SK-N-SH (cell line): Measurements from ENCODE around the gene NHS. TPM values are rescaled to one million over a fixed set of nuclear protein-coding genes. Genes with fewer than 3 reads are reported as not detected.

Experiments used
- CTCF ChIA-PET: fragments of 300-600, 350-600 bp; formaldehyde crosslinking; extraction: SDS; loops from one replicate; lab custom pipeline; 2021; lab: Yijun Ruan, JAX
- POLR2A ChIA-PET: fragments of 350-600 bp; sonication (Branson Sonifier 250); formaldehyde crosslinking; extraction: SDS; loops from one replicate; lab custom pipeline; 2020; ENCODE audit warnings: antibody characterized with exemption, inconsistent platforms; lab: Yijun Ruan, JAX
- DNase-seq: peaks from one replicate; pipeline ENCODE4 v3.0.0; 2012
- H2AFZ ChIP-seq: fragments of 200-600 bp; sonication (generic); 2 replicates; pipeline ENCODE4 v1.8.1; 2016; ENCODE audit warnings: antibody characterized with exemption, mild to moderate bottlenecking, low read depth
- H3F3A ChIP-seq: fragments of 200-600 bp; sonication (generic); replicated peaks from 2 replicates; pipeline ENCODE3; 2016; ENCODE audit warnings: antibody characterized with exemption, mild to moderate bottlenecking; ENCODE audit not compliant: insufficient read depth
- H3K27ac ChIP-seq, 2 experiments: fragments of 200-500 bp in 1 of 2; fragments of 200-600 bp in 1 of 2; sonication (Bioruptor generic) in 1 of 2; sonication (generic), shearing (Covaris generic) in 1 of 2; 2 replicates each; pipeline versions ENCODE4 v1.5.1 to v1.6.1; 2014 to 2016; ENCODE audit warnings: low read depth in 2 of 2, inconsistent platforms in 1 of 2, low read length in 1 of 2, mild to moderate bottlenecking in 1 of 2, mixed read lengths in 1 of 2
- H3K27me3 ChIP-seq: fragments of 200-600 bp; sonication (generic), shearing (Covaris generic); 2 replicates; pipeline ENCODE4 v1.6.1; 2016; ENCODE audit warnings: mixed run types; ENCODE audit not compliant: insufficient read depth
- H3K36me3 ChIP-seq, 2 experiments: fragments of 200-500 bp in 1 of 2; fragments of 200-600 bp in 1 of 2; sonication (Bioruptor generic) in 1 of 2; sonication (generic) in 1 of 2; replicated peaks in 1 of 2; 2 replicates each; pipeline versions ENCODE3 to v1.5.1; 2014 to 2016; ENCODE audit warnings: low read length in 1 of 2, mild to moderate bottlenecking in 1 of 2; ENCODE audit not compliant: insufficient read depth in 2 of 2, control insufficient read depth in 1 of 2
- H3K4me1 ChIP-seq, 2 experiments: fragments of 200-500 bp in 1 of 2; fragments of 200-600 bp in 1 of 2; sonication (Bioruptor generic) in 1 of 2; sonication (generic), shearing (Covaris generic) in 1 of 2; 2 replicates each; pipeline versions ENCODE4 v1.5.1 to v1.6.1; 2014 to 2016; ENCODE audit warnings: low read depth in 1 of 2, low read length in 1 of 2, mixed run types in 1 of 2; ENCODE audit not compliant: insufficient read depth in 2 of 2, control insufficient read depth in 1 of 2
- H3K4me2 ChIP-seq: fragments of 200-600 bp; sonication (generic), shearing (Covaris generic); 2 replicates; pipeline ENCODE4 v1.6.1; 2017; ENCODE audit warnings: mixed run types
- H3K4me3 ChIP-seq, 2 experiments: fragments of 200-500 bp in 1 of 2; fragments of 200-600 bp in 1 of 2; sonication (Bioruptor generic) in 1 of 2; sonication (generic), shearing (Covaris generic) in 1 of 2; 2 replicates each; pipeline versions ENCODE4 v1.5.1 to v1.8.1; 2014 to 2016; ENCODE audit warnings: low read depth in 2 of 2, inconsistent platforms in 1 of 2, low read length in 1 of 2, mild to moderate bottlenecking in 1 of 2, mixed read lengths in 1 of 2, moderate library complexity in 1 of 2
- H3K79me2 ChIP-seq: fragments of 200-600 bp; sonication (generic); 2 replicates; pipeline ENCODE4 v1.8.1; 2017; ENCODE audit warnings: mild to moderate bottlenecking; ENCODE audit not compliant: insufficient read depth
- H3K9ac ChIP-seq: fragments of 200-600 bp; sonication (generic); 2 replicates; pipeline ENCODE4 v1.6.1; 2017; ENCODE audit warnings: mixed run types
- H3K9me2 ChIP-seq: fragments of 200-600 bp; sonication (generic); 2 replicates; pipeline ENCODE4 v1.6.1; 2017; ENCODE audit warnings: mixed run types
- H3K9me3 ChIP-seq: fragments of 200-600 bp; sonication (generic); 2 replicates; pipeline ENCODE4 v1.6.1; 2017; ENCODE audit warnings: mixed run types, mild to moderate bottlenecking, moderate library complexity
- H4K20me1 ChIP-seq: fragments of 200-600 bp; sonication (generic); 2 replicates; pipeline ENCODE4 v1.6.1; 2017; ENCODE audit warnings: mild to moderate bottlenecking, mixed run types; ENCODE audit not compliant: insufficient read depth
- CHD2 ChIP-seq: fragments of 150-350 bp; IDR thresholded peaks from 2 replicates; pipeline ENCODE4 v1.6.1; 2018; ENCODE audit warnings: low read length; ENCODE audit not compliant: partially characterized antibody
- EP300 ChIP-seq, 2 experiments: IDR thresholded peaks; 2 replicates each; pipeline versions ENCODE4 v1.4.0 to v1.6.1; 2012; ENCODE audit warnings: borderline replicate concordance in 1 of 2, low read depth in 1 of 2, low read length in 1 of 2
- EZH2phosphoT487 ChIP-seq: fragments of 200-600 bp; sonication (generic); IDR thresholded peaks from 2 replicates; pipeline ENCODE4 v1.6.1; 2017; ENCODE audit warnings: low read depth, mixed run types, mild to moderate bottlenecking, antibody characterized with exemption, moderate library complexity, borderline replicate concordance
- FOSL2 ChIP-seq: IDR thresholded peaks from 2 replicates; pipeline ENCODE4 v1.4.0; 2012; ENCODE audit warnings: low read depth, mild to moderate bottlenecking, moderate library complexity, borderline replicate concordance
- FOXM1 ChIP-seq: IDR thresholded peaks from 2 replicates; pipeline ENCODE4 v1.4.0; 2012; ENCODE audit warnings: low read depth, mild to moderate bottlenecking
- GABPA ChIP-seq: IDR thresholded peaks from 2 replicates; pipeline ENCODE4 v1.4.0; 2012; ENCODE audit warnings: low read depth, mild to moderate bottlenecking
- GATA2 ChIP-seq: sonication (generic); formaldehyde crosslinking; IDR thresholded peaks from 2 replicates; pipeline ENCODE4 v1.5.0; 2020; ENCODE audit warnings: mild to moderate bottlenecking, missing genetic modification reagents
- IRF3 ChIP-seq: fragments of 150-350 bp; IDR thresholded peaks from 2 replicates; pipeline ENCODE4 v1.6.1; 2016; ENCODE audit warnings: mild to moderate bottlenecking, low read depth, low read length
- MEF2A ChIP-seq: IDR thresholded peaks from 2 replicates; pipeline ENCODE4 v1.4.0; 2012; ENCODE audit warnings: low read depth, borderline replicate concordance
- MXI1 ChIP-seq: IDR thresholded peaks from 2 replicates; pipeline ENCODE4 v1.6.1; 2012; ENCODE audit warnings: mild to moderate bottlenecking, low read depth, low read length, improper control_type of control experiment
- NFIC ChIP-seq: IDR thresholded peaks from 2 replicates; pipeline ENCODE4 v1.4.0; 2012; ENCODE audit warnings: borderline replicate concordance
- NRF1 ChIP-seq: IDR thresholded peaks from 2 replicates; pipeline ENCODE4 v1.6.1; 2012; ENCODE audit warnings: low read depth, mild to moderate bottlenecking, low read length
- PBX3 ChIP-seq: IDR thresholded peaks from 2 replicates; pipeline ENCODE4; 2012
- RCOR1 ChIP-seq: fragments of 150-350 bp; IDR thresholded peaks from 2 replicates; pipeline ENCODE4 v1.6.1; 2017; ENCODE audit warnings: antibody characterized with exemption, low read length
- REST ChIP-seq: IDR thresholded peaks from 2 replicates; pipeline ENCODE4 v1.6.1; 2012; ENCODE audit warnings: mild to moderate bottlenecking, low read depth, low read length, moderate library complexity
- RFX5 ChIP-seq: IDR thresholded peaks from 2 replicates; pipeline ENCODE4 v1.6.1; 2012; ENCODE audit warnings: mild to moderate bottlenecking, improper control_type of control experiment, low read length
- RXRA ChIP-seq: IDR thresholded peaks from 2 replicates; pipeline ENCODE4 v1.4.0; 2012; ENCODE audit warnings: low read depth, mild to moderate bottlenecking, borderline replicate concordance
- SMC3 ChIP-seq: IDR thresholded peaks from 2 replicates; pipeline ENCODE4 v1.6.1; 2012; ENCODE audit warnings: low read depth, low read length, improper control_type of control experiment
- TAF1 ChIP-seq: IDR thresholded peaks from 2 replicates; pipeline ENCODE4 v1.6.1; 2012; ENCODE audit warnings: low read depth, mild to moderate bottlenecking, low read length, moderate library complexity, borderline replicate concordance
- TCF12 ChIP-seq: IDR thresholded peaks from 2 replicates; pipeline ENCODE4 v1.4.0; 2012
- TEAD4 ChIP-seq: IDR thresholded peaks from 2 replicates; pipeline ENCODE4 v1.4.0; 2012; ENCODE audit warnings: mild to moderate bottlenecking, borderline replicate concordance; ENCODE audit not compliant: insufficient read depth
- USF2 ChIP-seq: fragments of 150-350 bp; IDR thresholded peaks from 2 replicates; pipeline ENCODE4 v1.6.1; 2017; ENCODE audit warnings: antibody characterized with exemption, low read length, low read depth, borderline replicate concordance
- YY1 ChIP-seq: IDR thresholded peaks from 2 replicates; pipeline ENCODE4 v1.4.0; 2012; ENCODE audit warnings: low read depth, mild to moderate bottlenecking
- ZBTB33 ChIP-seq: IDR thresholded peaks from 2 replicates; pipeline ENCODE4 v1.4.0; 2012; ENCODE audit warnings: low read depth, borderline replicate concordance
- WGBS: methylation state at CpG from one replicate; pipeline ENCODE4 v1.1.6; 2017; ENCODE audit warnings: low lambda C conversion rate; 5-methylcytosine and 5-hydroxymethylcytosine counted together
- polyA plus RNA-seq, 3 experiments: library from polyadenylated mRNA; depleted of rRNA; stranded (reverse); fragments of >200 nt; gene quantifications; 2 replicates each; pipeline ENCODE4 v1.2.3, GENCODE V29; 2012

The NHS gene
- polyA plus RNA-seq, 1 of the 3 experiments (the other 2 are of a cell fraction), result 1.0 TPM

- Histone ChIP-seq H3K27ac (peak within 1 kb of the TSS; percentile 73 to 84), H3K4me3 (peak within 1 kb of the TSS; percentile 65 to 68), H4K20me1 (no peaks in the 10 kb centered on the region), H3K9me3 (no peaks in the 10 kb centered on the region), H3K9ac (peak within 1 kb of the TSS; percentile 71), H3K4me2 (peak within 1 kb of the TSS; percentile 76), H3K4me1 (no peaks in the 10 kb centered on the region; a peak in 1 of 4 replicates), H3K27me3 (no peaks in the 10 kb centered on the region), H2AFZ (peak within 1 kb of the TSS; percentile 78), H3F3A (no peaks in the 10 kb centered on the region), H3K79me2 (peaks cover 28% of the 10 kb centered on the region; the same call in 1 of the 2 replicates), H3K9me2 (no peaks in the 10 kb centered on the region), H3K36me3 (no peaks in the 10 kb centered on the region)
- CTCF ChIA-PET, result no interaction called here
- POLR2A ChIA-PET, result no interaction called here
- DNase-seq, result peak; percentile 84
- WGBS, result 24% methylated on average over 46 of the region's 67 CpGs
- peak; percentile 63 for TF ChIP-seq CHD2
- no peak for TF ChIP-seq MEF2A
- TF ChIP-seq RCOR1, result no peak
- peak; percentile 92 for TF ChIP-seq NRF1
- TF ChIP-seq SMC3, result no peak
- TF ChIP-seq YY1, result peak; percentile 49; the same call in 1 of the 2 replicates
- peak; percentile 43; the same call in 1 of the 2 replicates for TF ChIP-seq TAF1
- no peak for TF ChIP-seq EZH2phosphoT487
- TF ChIP-seq GATA2 (CRISPR knock-in tag), result no peak
- TF ChIP-seq PBX3, result 0 out of 2 replicates have a peak, but pooled peaks have one; percentile 24
- TF ChIP-seq TEAD4, result no peak
- TF ChIP-seq REST, result no peak
- TF ChIP-seq FOXM1, result no peak
- no peak for TF ChIP-seq TCF12
- no peak for TF ChIP-seq GABPA
- no peak for TF ChIP-seq USF2
- TF ChIP-seq EP300 (IDR thresholded peaks at IDR 0.05; ENCODE audit: borderline replicate concordance in 1 of 2, low read depth in 1 of 2, low read length in 1 of 2), result no peak
- TF ChIP-seq NFIC, result 0 out of 2 replicates have a peak, but pooled peaks have one; percentile 18
- TF ChIP-seq RFX5, result peak; percentile 90
- no peak for TF ChIP-seq MXI1
- no peak for TF ChIP-seq RXRA
- TF ChIP-seq IRF3, result no peak
- no peak for TF ChIP-seq FOSL2
- 0 out of 2 replicates have a peak, but pooled peaks have one; percentile 31 for TF ChIP-seq ZBTB33
Measured at GRCh38 chrX:17736856-17737709, 362.1 kb downstream of the NHS start, which contains the start of gene SCML1. Gene SCML1 (plus strand): TSS chrX:17737493. CDS start chrX:17744187, 6,694 bp downstream.
